Astrocyte (in vitro differentiated cells and primary cell): ENCODE measurements around the gene CFAP74.

Experiments
- EZH2 ChIP-seq: IDR thresholded peaks from 2 replicates; pipeline ENCODE4 v1.6.1; 2012; ENCODE audit warnings: mild to moderate bottlenecking, low read length, inconsistent platforms; ENCODE audit not compliant: insufficient read depth
- TF ChIP-seq, protein P1 (sequence below): IDR thresholded peaks from 2 replicates; pipeline ENCODE4 v1.5.1; 2011; ENCODE audit warnings: low read depth, mild to moderate bottlenecking, inconsistent platforms, low read length, moderate library complexity; ENCODE audit not compliant: insufficient read depth

DNA sequence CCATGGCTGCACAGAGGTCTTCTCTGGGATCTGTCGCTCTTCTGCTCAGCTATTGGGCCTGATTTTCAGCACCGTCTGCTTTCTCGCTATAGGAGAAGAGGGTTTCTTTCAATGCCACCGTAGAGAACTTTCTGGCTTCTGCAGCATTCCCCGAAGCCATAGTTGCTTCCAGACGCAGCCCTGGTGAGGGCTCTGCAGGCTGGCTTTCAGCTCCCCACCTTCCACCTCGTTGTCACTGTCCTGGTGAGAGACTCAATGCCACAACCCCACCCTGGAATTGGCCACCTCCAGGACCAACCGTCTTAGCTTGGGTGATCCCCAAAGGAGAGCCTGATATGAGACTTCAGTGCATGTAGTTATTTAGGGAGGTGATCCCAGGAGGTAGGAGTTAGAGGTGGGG is 34.6 kb upstream of the CFAP74 start:
- TF ChIP-seq, protein P1, sequence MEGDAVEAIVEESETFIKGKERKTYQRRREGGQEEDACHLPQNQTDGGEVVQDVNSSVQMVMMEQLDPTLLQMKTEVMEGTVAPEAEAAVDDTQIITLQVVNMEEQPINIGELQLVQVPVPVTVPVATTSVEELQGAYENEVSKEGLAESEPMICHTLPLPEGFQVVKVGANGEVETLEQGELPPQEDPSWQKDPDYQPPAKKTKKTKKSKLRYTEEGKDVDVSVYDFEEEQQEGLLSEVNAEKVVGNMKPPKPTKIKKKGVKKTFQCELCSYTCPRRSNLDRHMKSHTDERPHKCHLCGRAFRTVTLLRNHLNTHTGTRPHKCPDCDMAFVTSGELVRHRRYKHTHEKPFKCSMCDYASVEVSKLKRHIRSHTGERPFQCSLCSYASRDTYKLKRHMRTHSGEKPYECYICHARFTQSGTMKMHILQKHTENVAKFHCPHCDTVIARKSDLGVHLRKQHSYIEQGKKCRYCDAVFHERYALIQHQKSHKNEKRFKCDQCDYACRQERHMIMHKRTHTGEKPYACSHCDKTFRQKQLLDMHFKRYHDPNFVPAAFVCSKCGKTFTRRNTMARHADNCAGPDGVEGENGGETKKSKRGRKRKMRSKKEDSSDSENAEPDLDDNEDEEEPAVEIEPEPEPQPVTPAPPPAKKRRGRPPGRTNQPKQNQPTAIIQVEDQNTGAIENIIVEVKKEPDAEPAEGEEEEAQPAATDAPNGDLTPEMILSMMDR = no peak
- TF ChIP-seq EZH2 = no peak
